Tibial artery (tissue), 4 donors: ENCODE measurements around the gene ATP6V1E1.

ENCODE experiments used
- DNase-seq, 2 donors: peaks; one replicate each; pipeline ENCODE4 v3.0.0-alpha.2; 2019
- H3K27ac ChIP-seq, 2 donors: fragments of 200-600 bp; sonication (generic) in 1 of 2; 1 replicate in 1 of 2; 2 replicates in 1 of 2; pipeline ENCODE4 v1.5.1; 2018 to 2019; ENCODE audit warnings: mild to moderate bottlenecking in 1 of 2
- H3K27me3 ChIP-seq, 2 donors: fragments of 200-600 bp; sonication (generic) in 1 of 2; one replicate each; pipeline versions ENCODE4 v1.5.1 to v1.6.0; 2016 to 2019
- H3K36me3 ChIP-seq, 3 donors: fragments of 200-600 bp; sonication (generic) in 2 of 3; one replicate each; pipeline ENCODE4 v1.5.1; 2016 to 2019; ENCODE audit warnings: mild to moderate bottlenecking in 2 of 3
- H3K4me1 ChIP-seq, 4 donors: fragments of 200-600 bp; sonication (generic) in 2 of 4; 1 replicate in 3 of 4; 2 replicates in 1 of 4; pipeline ENCODE4 v1.5.1; 2016 to 2019
- H3K4me3 ChIP-seq, 2 donors: fragments of 200-600 bp; sonication (generic) in 1 of 2; 1 replicate in 1 of 2; 2 replicates in 1 of 2; pipeline ENCODE4 v1.5.1; 2018 to 2019; ENCODE audit warnings: mild to moderate bottlenecking in 2 of 2
- H3K9me3 ChIP-seq, 3 donors: fragments of 200-600 bp; sonication (generic) in 1 of 3; one replicate each; pipeline ENCODE4 v1.5.1; 2016 to 2019
- CTCF ChIP-seq, 2 experiments: fragments of 200-600 bp in 1 of 2; fragments of 450-650 bp in 1 of 2; IDR thresholded peaks; one replicate each; pipeline ENCODE4 v1.5.1; 2017 to 2019; ENCODE audit warnings: antibody characterized with exemption in 2 of 2, mild to moderate bottlenecking in 1 of 2, moderate library complexity in 1 of 2
- intact Hi-C: fragments of 100-400 bp; cut with DNase I; formaldehyde crosslinking; loops from one replicate; pipeline ENCODE4 v1.15.0; 2023; ENCODE audit warnings: low total_unique reads

Gene ATP6V1E1

DNA sequence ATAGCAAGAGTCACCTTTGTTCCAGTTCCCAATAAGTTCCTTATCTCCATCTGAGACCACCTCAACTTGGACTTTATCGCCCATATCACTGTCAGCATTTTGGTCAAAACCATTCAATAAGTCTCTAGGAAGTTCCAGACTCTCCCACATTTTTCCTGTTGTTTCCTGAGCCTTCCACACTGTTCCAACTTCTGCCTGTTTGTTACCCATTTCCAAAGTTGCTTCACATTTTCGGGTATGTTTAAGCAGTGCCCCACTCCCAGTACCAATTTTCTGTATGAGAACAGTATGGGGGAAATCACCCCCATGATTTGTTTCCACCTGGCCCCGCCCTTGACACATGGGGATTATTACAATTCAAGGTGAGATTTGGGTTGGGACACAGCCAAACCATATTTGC is 36.7 kb upstream of the ATP6V1E1 start:
- intact Hi-C loops: no loop called here
- no peak for DNase-seq
- no peak for TF ChIP-seq CTCF (IDR thresholded peaks at IDR 0.05)
- Histone ChIP-seq H3K27ac (no peak overlapping the region), H3K36me3 (peaks cover 30 to 39% (median 36%) of the 10 kb centered on the region in 3 donors), H3K27me3 (no peaks in the 10 kb centered on the region), H3K9me3 (no peaks in the 10 kb centered on the region), H3K4me3 (no peak overlapping the region), H3K4me1 (no peaks in the 10 kb centered on the region)

DNA sequence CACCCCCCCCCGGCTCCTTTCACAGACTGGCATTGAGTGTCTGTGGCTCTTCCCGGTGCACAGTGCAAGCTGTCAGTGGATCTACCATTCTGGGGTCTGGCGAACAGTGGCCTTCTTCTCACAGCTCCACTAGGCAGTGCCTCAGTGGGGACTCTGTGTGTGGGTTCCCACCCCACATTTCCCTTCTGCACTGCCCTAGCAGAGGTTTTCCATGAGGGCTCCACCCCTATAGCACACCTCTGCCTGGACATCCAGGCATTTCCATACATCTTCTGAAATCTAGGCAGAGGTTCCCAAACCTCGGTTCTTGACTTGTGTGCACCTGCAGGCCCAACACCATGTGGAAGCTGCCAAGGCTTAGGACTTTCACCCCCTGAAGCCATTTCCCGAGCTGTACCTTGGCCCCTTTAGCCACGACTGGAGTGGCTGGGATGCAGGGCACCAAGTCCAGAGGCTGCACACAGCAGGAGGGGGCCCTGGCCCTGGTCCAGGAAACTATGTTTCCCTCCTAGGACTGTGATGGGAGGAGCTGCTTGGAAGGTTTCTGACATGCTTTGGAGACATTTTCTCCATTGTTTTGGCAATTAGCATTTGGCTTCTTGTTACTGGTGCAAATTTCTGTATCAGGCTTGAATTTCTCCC is 36.0 kb upstream of the ATP6V1E1 start:
- no peak overlapping the region for H3K27ac ChIP-seq
- H3K4me1 ChIP-seq: no peaks in the 10 kb centered on the region
- peaks cover 37 to 46% (median 40%) of the 10 kb centered on the region in 3 donors for H3K36me3 ChIP-seq
- H3K9me3 ChIP-seq: no peaks in the 10 kb centered on the region
- no peak for TF ChIP-seq CTCF (IDR thresholded peaks at IDR 0.05)
- H3K4me3 ChIP-seq: no peak overlapping the region
- H3K27me3 ChIP-seq: no peaks in the 10 kb centered on the region
- no peak for DNase-seq
- intact Hi-C loops: no loop called here

GRCh38 chr22:17656870-17657395 is 28.4 kb upstream of the ATP6V1E1 start:
- no peak for TF ChIP-seq CTCF (IDR thresholded peaks at IDR 0.05)

GRCh38 chr22:17655289-17655688 is 26.7 kb upstream of the ATP6V1E1 start:
- TF ChIP-seq CTCF (IDR thresholded peaks at IDR 0.05): no peak
- no peaks in the 10 kb centered on the region for H3K27me3 ChIP-seq
- H3K27ac ChIP-seq: no peak overlapping the region
- peaks cover 12 to 41% (median 16%) of the 10 kb centered on the region in 3 donors for H3K36me3 ChIP-seq
- H3K4me1 ChIP-seq: no peaks in the 10 kb centered on the region
- DNase-seq: no peak
- H3K9me3 ChIP-seq: no peaks in the 10 kb centered on the region
- no peak overlapping the region for H3K4me3 ChIP-seq
- intact Hi-C loops: no loop called here

More at GRCh38 chr22:17656870-17657395, 28.4 kb upstream of the ATP6V1E1 start:
- DNase-seq: no peak
- Histone ChIP-seq H3K9me3 (no peaks in the 10 kb centered on the region), H3K27ac (no peak overlapping the region), H3K36me3 (peaks cover 19 to 56% (median 30%) of the 10 kb centered on the region in 3 donors), H3K27me3 (no peaks in the 10 kb centered on the region), H3K4me3 (no peak overlapping the region), H3K4me1 (no peaks in the 10 kb centered on the region)
- intact Hi-C loops: no loop called here

DNA sequence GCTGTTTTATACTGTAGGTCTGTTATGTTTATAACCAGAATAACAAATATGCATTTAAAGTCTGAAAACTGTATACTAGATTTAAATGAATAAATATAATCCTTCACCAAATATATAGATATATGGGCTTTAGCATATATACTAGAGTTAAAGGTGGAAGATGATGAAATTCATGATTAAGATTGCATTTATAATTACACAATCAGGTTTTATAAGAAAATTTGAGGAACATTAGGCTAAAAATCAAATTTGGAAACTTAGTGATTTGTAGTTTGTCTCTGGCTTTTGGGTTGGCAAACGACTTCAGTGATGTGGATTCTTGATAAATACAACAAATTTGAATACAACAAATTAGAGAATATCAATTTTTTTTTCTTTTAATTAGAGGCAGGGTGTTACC is 20.0 kb upstream of the ATP6V1E1 start:
- no peak for TF ChIP-seq CTCF (IDR thresholded peaks at IDR 0.05)
- H3K27me3 ChIP-seq: no peaks in the 10 kb centered on the region
- no peak for DNase-seq
- no peaks in the 10 kb centered on the region for H3K4me1 ChIP-seq
- intact Hi-C loops: no loop called here
- H3K36me3 ChIP-seq: no peaks in the 10 kb centered on the region
- no peak overlapping the region for H3K4me3 ChIP-seq
- no peaks in the 10 kb centered on the region for H3K9me3 ChIP-seq
- H3K27ac ChIP-seq: no peak overlapping the region
